ENCODE measurements around the gene PRKCH.

The PRKCH gene

DNA sequence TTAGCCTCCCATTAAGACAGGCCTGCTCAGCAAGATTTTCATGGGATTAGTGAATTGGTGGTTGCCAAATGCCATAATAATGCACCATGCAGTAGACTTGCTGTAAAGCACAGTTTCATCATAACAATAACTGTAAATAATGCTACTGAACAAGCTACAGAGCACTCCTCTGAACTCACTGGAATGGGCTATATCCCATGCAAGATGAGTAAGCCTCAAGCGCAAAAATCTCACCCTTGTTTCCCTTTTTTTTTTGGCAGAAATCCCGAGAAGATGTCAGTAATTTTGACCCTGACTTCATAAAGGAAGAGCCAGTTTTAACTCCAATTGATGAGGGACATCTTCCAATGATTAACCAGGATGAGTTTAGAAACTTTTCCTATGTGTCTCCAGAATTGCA lies 228.0 kb downstream of the PRKCH start:
- TF ChIP-seq SIN3A (IDR thresholded peaks at IDR 0.05; ENCODE audit: borderline replicate concordance, insufficient read depth, low read length) = no peak
- TF ChIP-seq, protein P1, sequence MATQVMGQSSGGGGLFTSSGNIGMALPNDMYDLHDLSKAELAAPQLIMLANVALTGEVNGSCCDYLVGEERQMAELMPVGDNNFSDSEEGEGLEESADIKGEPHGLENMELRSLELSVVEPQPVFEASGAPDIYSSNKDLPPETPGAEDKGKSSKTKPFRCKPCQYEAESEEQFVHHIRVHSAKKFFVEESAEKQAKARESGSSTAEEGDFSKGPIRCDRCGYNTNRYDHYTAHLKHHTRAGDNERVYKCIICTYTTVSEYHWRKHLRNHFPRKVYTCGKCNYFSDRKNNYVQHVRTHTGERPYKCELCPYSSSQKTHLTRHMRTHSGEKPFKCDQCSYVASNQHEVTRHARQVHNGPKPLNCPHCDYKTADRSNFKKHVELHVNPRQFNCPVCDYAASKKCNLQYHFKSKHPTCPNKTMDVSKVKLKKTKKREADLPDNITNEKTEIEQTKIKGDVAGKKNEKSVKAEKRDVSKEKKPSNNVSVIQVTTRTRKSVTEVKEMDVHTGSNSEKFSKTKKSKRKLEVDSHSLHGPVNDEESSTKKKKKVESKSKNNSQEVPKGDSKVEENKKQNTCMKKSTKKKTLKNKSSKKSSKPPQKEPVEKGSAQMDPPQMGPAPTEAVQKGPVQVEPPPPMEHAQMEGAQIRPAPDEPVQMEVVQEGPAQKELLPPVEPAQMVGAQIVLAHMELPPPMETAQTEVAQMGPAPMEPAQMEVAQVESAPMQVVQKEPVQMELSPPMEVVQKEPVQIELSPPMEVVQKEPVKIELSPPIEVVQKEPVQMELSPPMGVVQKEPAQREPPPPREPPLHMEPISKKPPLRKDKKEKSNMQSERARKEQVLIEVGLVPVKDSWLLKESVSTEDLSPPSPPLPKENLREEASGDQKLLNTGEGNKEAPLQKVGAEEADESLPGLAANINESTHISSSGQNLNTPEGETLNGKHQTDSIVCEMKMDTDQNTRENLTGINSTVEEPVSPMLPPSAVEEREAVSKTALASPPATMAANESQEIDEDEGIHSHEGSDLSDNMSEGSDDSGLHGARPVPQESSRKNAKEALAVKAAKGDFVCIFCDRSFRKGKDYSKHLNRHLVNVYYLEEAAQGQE (IDR thresholded peaks at IDR 0.05; ENCODE audit: insufficient read depth in 1 of 2, low read depth in 2 of 2, low read length in 2 of 2) = no peak
- no peak for TF ChIP-seq POLR2AphosphoS5 (IDR thresholded peaks at IDR 0.05; ENCODE audit: low read depth, low read length)
- TF ChIP-seq FOXP2 (optimal IDR thresholded peaks at IDR 0.05; ENCODE audit: borderline replicate concordance, extremely low read depth, extremely low read length, insufficient read depth) = no peak
- no peak for TF ChIP-seq TAF1 (IDR thresholded peaks at IDR 0.05; ENCODE audit: borderline replicate concordance, insufficient read depth, low read length)

DNA sequence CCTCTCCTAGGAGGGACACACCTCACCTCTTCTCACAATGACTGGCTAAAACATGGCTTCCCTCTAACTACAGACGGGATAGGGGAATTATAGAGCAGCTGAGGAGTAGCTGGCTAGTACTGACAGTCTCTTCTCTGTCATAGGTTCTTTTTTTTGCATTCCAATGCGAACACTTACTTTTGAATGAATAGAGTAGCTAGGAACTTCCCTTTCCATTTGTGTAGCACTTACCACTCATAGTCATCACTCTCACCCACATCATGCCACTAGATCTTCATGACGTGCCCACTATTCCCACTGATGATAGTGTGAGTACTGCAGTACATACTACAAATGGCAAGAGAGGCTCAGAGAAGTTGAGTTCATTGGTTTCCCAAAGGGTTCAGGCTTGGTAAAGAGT lies 230.0 kb downstream of the PRKCH start:
- TF ChIP-seq, protein P1 (IDR thresholded peaks at IDR 0.05; ENCODE audit: insufficient read depth in 1 of 2, low read depth in 2 of 2, low read length in 2 of 2) = no peak
- no peak for TF ChIP-seq TAF1 (IDR thresholded peaks at IDR 0.05; ENCODE audit: borderline replicate concordance, insufficient read depth, low read length)
- no peak for TF ChIP-seq POLR2AphosphoS5 (IDR thresholded peaks at IDR 0.05; ENCODE audit: low read depth, low read length)
- no peak for TF ChIP-seq FOXP2 (optimal IDR thresholded peaks at IDR 0.05; ENCODE audit: borderline replicate concordance, extremely low read depth, extremely low read length, insufficient read depth)
- no peak for TF ChIP-seq SIN3A (IDR thresholded peaks at IDR 0.05; ENCODE audit: borderline replicate concordance, insufficient read depth, low read length)

DNA sequence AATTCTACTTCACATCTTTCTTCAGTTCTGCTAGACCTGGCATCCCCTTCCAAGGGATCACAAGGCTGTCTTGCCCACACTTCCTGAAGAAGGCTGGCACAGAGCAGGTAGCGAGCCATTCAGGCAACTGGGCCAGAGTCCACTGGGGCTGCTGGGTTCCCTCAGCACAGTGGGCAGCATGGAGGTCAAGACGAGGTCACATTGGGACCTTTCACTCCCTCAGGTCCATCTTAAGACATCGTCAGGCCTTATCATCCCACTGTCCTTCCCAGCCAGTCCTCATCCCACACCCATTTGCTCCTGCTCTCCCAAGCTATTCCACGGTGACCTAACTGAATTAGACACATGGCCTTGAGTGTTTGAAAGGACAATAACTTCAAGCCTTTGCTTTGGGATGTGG lies 230.9 kb downstream of the PRKCH start:
- TF ChIP-seq, protein P1 (IDR thresholded peaks at IDR 0.05; ENCODE audit: insufficient read depth in 1 of 2, low read depth in 2 of 2, low read length in 2 of 2) = no peak
- TF ChIP-seq POLR2AphosphoS5 (IDR thresholded peaks at IDR 0.05; ENCODE audit: low read depth, low read length) (no peak), SIN3A (IDR thresholded peaks at IDR 0.05; ENCODE audit: borderline replicate concordance, insufficient read depth, low read length) (no peak), TAF1 (IDR thresholded peaks at IDR 0.05; ENCODE audit: borderline replicate concordance, insufficient read depth, low read length) (no peak)

DNA sequence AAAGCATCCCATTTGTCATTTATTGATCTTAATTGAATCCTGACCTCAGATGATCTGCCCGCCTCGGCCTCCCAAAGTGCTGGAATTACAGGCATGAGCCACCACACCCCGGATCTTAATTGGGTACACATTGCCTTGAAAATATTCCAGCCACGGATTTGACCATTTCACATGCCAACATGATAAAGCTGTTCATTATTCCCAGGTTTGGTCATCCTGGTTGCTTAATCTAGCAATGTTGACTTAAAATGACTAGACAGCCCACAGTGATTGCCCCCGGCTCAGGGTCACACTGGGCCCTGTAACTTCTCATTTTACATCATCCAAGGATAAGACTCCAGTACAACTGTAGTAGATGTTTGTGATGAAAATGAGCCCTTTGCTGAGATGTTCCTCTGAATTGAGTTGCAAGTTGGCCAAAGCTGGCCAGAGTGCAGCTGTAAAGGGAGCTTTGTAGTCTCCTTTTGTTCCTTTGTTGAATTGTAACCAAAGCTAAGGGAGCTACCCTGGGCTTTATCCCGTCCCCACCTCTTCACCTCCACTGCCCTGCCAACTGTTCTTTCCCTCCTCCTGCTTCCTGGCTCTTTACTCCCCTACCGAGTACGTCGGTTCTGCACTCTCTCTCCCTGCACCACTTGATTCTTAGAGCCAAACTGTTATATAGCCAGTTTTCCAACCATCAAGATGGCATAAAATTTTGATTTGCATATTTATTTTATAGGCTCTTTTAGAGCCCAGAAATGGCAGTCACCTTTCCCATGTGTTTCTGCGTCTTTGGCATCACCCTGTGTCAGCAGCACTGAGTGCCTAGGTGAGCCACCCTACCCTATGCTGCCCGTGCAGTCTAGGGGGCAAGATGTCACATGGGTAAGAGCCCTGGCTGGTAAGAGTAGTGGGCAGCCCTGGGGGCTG lies 232.6 kb downstream of the PRKCH start:
- no peak for TF ChIP-seq TAF1 (IDR thresholded peaks at IDR 0.05; ENCODE audit: borderline replicate concordance, insufficient read depth, low read length)
- TF ChIP-seq FOXP2 (optimal IDR thresholded peaks at IDR 0.05; ENCODE audit: borderline replicate concordance, extremely low read depth, extremely low read length, insufficient read depth) = no peak
- no peak for TF ChIP-seq SIN3A (IDR thresholded peaks at IDR 0.05; ENCODE audit: borderline replicate concordance, insufficient read depth, low read length)
- TF ChIP-seq POLR2AphosphoS5 (IDR thresholded peaks at IDR 0.05; ENCODE audit: low read depth, low read length) = no peak
- TF ChIP-seq, protein P1 (IDR thresholded peaks at IDR 0.05; ENCODE audit: insufficient read depth in 1 of 2, low read depth in 2 of 2, low read length in 2 of 2) = no peak
